GM10266 (cell line): ENCODE measurements around the gene HEMK1.

Source experiments
- DNase-seq: peaks from one replicate; pipeline ENCODE4 v3.0.0; 2012; ENCODE audit errors: extremely low spot score
- TF ChIP-seq, protein P1 (sequence below): IDR thresholded peaks from 2 replicates; pipeline ENCODE4 v1.5.1; 2012; ENCODE audit warnings: mild to moderate bottlenecking, low read depth; ENCODE audit not compliant: control insufficient read depth, insufficient read depth; ENCODE audit errors: missing control alignments

The HEMK1 gene

DNA sequence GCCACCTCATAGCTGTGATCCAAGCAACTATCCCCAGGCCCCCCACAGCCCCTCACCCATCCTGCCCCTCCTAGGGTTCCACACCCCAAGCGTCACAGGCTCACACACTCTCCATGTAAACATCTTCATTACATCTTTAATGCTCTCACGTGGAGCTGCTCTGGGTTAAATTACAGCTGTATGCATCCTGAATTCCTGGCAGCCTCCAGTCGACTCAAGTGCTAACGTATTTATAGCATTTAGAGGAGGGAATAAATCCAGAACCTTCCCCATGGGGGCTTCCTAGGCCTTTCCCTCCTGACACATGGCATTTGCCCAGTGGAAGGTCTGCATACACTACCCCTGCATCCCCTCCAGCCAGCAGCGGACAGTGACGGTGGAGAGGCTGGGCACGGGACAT is 11.4 kb upstream of the HEMK1 start:
- DNase-seq: no peak
- TF ChIP-seq, protein P1, sequence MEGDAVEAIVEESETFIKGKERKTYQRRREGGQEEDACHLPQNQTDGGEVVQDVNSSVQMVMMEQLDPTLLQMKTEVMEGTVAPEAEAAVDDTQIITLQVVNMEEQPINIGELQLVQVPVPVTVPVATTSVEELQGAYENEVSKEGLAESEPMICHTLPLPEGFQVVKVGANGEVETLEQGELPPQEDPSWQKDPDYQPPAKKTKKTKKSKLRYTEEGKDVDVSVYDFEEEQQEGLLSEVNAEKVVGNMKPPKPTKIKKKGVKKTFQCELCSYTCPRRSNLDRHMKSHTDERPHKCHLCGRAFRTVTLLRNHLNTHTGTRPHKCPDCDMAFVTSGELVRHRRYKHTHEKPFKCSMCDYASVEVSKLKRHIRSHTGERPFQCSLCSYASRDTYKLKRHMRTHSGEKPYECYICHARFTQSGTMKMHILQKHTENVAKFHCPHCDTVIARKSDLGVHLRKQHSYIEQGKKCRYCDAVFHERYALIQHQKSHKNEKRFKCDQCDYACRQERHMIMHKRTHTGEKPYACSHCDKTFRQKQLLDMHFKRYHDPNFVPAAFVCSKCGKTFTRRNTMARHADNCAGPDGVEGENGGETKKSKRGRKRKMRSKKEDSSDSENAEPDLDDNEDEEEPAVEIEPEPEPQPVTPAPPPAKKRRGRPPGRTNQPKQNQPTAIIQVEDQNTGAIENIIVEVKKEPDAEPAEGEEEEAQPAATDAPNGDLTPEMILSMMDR: no peak

DNA sequence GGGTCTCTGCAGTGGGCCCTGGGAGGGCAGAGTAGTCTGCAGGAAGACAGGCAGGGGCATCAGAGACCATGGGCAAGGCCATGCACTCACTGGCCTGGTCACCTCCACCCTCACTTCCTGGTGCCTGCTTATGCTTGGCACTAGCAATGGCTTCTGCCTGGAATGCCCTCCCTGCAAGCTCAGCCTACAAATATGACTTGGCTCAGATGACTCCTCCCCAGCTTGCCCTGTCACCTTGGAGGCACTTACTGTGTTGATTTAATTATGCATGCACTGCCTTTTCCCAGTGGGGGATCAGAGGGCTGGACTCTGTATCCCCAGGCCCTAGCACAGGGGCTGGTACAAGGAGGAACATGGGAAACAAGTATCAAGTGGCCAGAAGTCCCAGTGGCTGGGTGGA is 9.6 kb upstream of the HEMK1 start:
- TF ChIP-seq, protein P1: no peak

DNA sequence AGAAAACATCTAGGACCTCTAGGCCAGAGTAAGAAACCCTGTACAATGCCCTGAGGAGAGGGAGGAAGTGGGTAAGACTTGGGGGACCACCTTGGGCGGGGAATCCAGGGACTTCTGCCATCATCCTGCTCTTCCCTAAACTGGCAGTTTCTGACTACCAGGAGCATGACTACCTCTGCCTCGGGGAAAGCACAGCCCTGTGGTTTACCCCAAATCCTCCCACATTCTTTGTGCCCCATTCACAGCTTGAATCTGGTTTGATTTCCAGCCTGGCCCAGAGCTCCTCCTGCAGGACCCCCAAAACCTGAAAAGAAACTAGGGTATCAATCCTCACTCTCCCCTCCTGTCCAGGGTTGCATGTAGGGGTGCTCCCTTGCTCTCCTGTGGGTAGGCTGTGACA is 6.5 kb upstream of the HEMK1 start:
- TF ChIP-seq, protein P1: no peak
- DNase-seq: no peak

More for the DNA sequence above, 9.6 kb upstream of the HEMK1 start:
- DNase-seq: no peak

DNA sequence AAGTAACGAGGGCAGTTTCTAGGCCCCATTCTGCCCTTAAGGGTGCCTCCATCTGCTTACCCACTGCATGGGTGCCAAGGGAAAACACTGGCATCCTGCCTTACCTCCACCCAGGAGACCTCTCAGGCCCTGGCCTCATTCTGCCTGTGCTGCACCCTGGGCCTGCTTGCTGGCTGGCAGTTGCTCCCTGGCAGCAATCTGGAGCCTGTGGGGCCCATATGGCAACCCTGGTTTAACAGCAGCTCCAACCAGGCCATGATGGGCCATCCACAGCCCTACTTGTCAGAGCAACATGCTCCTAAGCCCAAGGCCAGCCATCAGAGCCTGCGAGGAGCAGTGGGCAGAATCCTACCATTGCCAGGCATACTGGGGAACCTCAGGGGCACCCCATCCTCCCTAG is 5.5 kb upstream of the HEMK1 start:
- no peak for DNase-seq
- TF ChIP-seq, protein P1: no peak

DNA sequence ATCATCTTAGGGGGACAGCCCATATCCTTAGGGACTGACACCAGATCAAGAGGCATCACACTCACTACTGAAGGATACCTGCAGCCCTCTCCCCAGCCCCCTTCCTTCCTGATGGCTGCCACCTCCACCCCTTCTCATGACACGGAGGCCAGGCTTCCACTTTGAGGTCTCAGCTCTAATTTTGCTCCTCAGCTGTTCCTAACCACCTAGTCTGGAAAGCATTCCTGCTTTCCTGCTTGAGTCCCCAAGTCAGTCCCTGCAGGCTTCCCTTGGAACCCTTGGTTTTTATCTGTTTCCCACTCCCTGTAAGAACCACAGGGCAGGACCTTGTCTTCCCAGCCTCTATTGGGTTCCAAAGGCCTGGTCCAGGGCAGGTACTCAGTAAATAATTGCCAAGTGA is 5.0 kb upstream of the HEMK1 start:
- DNase-seq: no peak
- TF ChIP-seq, protein P1: no peak

DNA sequence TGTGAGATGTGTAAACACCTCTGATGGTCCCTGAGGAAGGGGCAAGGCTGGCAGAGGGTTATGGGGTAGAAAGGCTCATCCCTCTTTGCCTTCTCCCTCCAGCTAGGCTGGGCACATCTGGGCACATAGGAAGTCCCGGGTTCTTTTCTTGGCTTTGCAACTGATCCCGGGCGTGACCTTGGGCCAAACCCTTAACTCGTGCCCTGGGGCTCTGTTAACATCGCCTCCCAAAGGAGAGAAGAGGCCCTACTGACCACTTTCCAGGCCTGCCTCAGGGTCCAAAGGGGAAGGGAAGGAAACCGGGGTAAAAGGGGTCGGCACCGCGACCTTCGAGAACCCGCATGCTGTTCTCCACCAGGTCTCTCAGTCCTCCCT is 2.3 kb upstream of the HEMK1 start:
- DNase-seq: no peak
- TF ChIP-seq, protein P1: no peak

DNA sequence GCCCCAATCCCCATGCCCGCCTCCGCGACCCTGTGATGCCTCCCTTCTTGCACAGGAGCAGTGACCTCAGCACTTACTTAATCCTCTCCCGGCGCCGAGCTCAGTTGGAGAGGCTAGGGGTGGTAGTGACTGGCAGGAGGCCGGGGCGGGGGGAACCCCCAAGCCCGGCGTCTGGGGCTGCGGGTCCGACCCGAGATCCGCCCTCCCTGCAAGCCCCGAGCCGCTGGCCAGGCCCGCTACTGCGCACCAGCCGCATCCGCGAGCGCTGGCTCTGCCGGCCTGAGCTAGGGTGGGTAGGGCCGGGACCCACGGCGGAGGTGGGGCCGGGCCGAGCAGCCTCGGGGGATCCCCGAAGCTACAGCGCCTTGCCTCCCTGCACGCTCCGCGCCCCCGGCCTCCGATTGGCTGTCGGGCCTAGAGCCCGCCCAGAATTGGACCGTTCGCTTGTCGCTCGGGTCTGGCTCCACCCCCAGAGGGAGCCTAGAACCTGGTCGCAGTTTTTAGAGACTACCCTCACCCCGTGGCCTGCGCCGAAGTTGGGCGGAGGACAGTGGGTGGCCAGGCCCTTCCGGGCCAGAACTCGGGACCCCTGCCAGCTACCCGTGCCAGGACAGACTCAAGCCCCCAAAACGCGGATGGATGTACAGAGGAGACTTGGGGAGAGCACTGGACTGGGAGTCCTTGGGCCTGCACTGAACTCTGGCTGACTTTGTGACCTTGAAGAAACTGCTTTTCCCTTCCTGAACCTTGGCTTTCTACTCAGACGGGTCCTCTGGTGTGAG is 1.7 kb upstream of the HEMK1 start, which contains the start of gene C3orf18:
Gene C3orf18, minus strand, starts transcription at position 362 of the 782 bp plus-strand sequence. CDS start 2,048 bp downstream, outside the sequence.
- TF ChIP-seq, protein P1: no peak
- DNase-seq: peak; percentile 98
